Frontal cortex (tissue), 4 donors: ENCODE results near the gene FREM2. TPM values are rescaled to one million over a fixed set of nuclear protein-coding genes. Genes with fewer than 3 reads are reported as not detected.

Source experiments
- DNase-seq, 2 donors: peaks; one replicate each; pipeline ENCODE4 v3.0.0; 2012; ENCODE audit warnings: low spot score in 2 of 2
- FAIRE-seq: peaks from 2 replicates; lab custom pipeline; 2012; peaks lifted over from hg19 to GRCh38; lab: Jason Lieb, UNC
- total RNA-seq: library from RNA; depleted of rRNA; stranded (reverse); fragments of >200 nt; gene quantifications from one replicate; pipeline ENCODE4 v1.2.3, GENCODE V29; 2014
- donor health status: control.
- donor health status: control.
- donor health status: control.

Gene FREM2
- total RNA-seq, 1 donor from 2014 or later, result 1.6 TPM

DNA sequence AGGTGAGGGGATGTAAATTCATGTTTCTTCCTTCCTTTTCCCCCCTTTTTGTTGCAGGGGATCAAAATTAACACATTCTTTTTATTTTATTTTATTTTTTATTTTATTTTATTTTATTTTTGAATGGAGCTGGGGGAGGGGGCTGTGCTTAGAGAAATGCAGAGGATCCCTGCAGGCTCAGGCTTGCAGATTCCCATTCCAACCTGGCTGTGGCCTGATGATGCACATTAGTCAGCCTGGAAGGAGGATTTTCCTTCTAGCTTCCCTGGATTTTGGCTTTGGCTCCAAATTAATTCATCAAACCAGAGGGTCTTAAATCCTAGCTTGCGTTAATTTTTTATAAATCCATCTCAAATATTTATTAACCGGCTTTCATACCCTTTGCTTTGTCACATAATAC, 67.0 kb downstream of the FREM2 start:
- no peak for DNase-seq

DNA sequence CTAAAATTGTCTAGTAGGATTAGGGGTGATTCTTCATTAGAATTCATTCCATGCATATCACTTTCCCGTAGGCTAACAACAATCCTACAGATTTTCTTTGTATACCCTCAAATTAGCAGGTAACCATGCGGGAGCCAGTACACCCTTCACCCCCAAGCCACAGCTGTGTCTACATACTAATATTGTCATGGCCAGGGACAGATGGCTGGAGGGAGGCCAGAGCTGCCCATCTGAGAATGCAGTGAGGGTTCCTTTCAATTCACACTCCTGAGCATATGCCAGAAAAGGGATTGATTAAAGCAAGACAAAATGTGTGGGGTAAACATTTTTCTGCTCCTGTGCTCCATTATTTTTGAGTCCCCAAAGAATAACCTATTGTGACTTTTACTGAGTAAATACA, 68.9 kb downstream of the FREM2 start:
- FAIRE-seq (no peak), DNase-seq (no peak)

More for the DNA sequence above, 67.0 kb downstream of the FREM2 start:
- no peak for FAIRE-seq

DNA sequence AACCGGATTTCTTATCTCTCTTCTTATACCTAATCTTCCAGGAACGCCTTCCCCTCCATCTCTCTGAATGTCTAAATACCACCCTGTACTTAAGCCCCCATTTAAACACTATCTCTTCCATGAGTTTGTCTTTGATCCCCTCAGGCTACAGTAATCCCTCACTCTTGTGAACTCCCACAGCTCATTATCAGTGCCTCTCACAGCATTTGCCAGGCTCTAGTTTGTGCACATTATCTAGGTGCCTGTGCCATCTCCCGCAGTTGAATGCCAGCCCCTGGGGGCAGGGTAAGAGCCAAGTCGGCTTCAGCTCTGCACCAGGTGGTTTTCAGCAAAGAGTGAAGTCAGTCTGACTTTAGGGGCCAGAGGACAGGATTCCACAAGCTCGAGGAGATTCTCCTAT, 71.4 kb downstream of the FREM2 start:
- FAIRE-seq (no peak), DNase-seq (no peak)

DNA sequence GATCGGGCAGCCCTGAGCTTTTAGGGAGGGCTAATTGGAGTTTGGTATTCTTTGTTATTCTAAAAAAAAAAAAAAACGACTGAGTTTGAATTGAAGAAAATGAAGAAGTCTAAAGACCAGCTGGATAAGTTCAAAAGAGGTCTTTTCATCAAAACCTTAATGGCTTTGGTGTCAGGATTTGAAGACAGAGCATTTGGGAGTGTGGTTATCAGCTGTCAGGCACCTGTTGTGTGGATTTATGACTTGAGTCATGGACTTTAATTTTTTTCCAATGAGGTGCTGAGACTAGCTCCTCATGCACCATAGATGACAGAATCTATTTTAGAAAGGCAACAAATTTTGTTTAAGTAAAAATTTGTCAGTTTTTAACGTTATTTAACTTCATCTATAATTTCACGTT, 72.5 kb downstream of the FREM2 start:
- FAIRE-seq, result no peak
- no peak for DNase-seq

DNA sequence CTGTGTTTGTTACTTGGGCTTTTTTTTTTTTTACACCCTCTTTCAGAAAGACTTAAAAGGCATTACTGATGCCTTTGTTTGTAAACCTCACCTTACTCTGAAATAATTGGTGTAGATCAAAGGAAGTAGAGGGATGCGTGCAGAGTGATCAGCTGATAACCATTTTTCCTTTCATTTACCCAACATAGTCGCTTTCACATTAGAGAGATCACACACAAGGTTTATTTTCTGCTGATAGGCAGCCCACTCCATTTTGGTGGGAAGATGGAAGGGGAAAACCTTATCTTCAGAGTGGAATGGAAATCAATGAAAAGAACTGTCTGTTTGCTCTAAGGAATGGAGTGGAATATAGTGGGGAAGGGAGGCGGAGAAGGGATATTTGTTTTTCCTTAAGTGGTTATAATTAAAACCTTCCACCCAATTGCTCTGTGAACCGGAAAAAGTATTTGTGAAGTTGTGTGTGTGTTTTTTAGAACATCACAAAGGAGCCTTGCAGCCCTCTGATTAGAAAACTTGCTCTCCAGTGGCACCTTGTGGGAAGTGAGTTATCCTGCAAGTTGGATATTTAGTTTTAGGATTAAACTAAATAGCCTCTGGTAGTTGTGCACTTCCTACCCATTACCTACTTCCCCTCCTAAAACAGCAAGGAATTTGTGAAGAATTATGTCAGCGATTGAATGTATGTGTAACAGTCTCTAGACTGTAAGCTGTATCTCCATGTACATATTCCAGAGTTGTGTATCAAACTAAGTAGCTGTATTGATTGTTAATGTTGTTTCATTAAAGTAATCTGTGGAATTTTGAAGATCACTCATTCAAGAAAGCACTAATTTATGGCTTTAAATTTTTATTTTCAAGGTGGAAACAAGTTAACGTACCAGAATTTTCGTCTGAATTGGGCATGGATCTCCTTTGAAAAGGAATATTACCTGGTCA, 76.8 kb downstream of the FREM2 start:
- DNase-seq (peak; percentile 6 to 44), FAIRE-seq (no peak)

DNA sequence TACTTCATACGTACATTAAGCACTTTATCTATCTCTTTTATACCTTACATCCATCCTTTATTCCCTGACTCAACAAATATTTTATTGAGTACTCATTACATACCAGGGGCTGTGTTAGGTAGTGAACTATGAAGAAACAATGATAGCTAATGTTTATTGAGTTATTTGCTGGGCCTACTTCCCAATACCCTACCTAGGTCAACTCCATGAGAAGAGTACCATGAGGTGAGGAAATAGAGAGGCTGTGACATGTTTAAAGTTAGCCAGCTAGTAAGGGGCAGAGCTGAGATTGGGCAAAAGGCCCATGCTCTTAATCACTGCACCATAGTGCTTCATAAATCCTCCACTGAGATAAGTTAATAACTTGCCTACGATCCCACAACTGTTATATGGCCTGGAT, 79.9 kb downstream of the FREM2 start:
- no peak for FAIRE-seq
- DNase-seq, result no peak

DNA sequence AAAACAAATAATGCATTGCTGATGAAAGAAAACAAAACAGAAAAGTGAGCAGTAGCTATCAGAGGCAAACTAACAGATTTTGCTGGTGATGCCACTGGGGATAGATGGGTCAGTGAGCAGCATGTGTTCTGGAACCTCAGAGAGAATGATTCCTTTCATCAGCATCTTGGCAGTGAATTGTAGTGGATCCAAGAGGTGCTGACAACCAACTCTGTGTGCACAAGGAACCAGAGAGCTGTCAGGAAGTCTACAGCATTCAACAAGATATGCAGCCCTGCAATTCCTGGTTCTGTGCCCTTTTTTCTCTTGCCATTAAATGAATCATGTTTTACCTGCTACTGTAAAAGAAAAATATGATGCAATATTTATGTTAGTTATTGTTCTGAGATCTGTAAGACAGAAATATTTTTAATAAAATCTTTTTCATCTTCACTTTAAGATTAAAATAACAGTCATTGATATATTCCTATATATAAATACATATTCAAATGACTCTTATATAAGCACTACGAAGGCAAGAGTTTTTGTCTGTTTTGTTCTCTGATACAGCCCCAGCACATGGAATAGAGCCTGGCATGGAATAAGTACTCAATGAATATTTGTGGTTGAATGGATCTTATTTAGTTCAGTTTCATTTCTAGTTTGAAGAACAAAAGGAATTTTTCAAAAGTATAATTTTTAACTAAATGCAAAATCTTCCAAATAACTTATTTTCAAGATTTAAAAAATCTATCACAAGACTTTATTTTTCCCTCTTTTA, 80.8 kb downstream of the FREM2 start:
- FAIRE-seq, result peak; percentile 42
- DNase-seq, result peak; percentile 28 to 44

DNA sequence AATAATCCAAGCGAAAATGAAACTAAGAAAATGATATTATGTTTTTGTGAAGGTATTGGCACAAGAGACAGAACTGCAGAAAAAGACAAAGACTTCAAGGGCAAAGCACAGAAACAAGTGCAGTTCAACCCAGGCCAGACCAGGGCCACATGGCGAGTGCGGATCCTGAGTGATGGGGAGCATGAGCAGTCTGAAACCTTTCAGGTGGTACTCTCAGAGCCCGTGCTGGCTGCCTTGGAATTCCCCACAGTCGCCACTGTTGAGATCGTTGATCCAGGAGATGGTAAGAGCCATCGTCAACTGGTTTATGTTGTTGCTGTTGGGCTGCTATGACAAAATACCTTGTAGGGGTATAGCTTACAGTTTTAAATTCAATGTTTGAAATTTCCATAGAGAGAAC, 82.6 kb downstream of the FREM2 start:
- DNase-seq (no peak), FAIRE-seq (no peak)

DNA sequence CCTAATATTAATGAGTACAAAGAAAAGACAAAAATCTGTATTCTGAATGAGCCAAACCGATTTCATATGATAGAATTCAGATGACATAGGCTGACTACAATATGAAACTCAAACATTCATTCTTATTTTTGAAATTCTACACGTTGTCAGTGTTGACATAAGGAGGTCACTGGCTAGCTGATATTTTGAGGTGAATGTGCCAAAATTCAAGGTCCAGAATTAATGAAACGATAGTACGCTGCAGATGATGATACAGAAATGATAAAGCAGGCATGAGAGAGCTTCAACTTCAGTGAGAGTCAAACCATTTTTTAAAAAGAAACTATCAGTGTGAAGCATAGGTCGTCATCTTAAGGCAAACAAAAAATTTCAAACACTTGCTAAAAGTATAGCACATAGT, 88.2 kb downstream of the FREM2 start:
- DNase-seq (no peak), FAIRE-seq (no peak)

DNA sequence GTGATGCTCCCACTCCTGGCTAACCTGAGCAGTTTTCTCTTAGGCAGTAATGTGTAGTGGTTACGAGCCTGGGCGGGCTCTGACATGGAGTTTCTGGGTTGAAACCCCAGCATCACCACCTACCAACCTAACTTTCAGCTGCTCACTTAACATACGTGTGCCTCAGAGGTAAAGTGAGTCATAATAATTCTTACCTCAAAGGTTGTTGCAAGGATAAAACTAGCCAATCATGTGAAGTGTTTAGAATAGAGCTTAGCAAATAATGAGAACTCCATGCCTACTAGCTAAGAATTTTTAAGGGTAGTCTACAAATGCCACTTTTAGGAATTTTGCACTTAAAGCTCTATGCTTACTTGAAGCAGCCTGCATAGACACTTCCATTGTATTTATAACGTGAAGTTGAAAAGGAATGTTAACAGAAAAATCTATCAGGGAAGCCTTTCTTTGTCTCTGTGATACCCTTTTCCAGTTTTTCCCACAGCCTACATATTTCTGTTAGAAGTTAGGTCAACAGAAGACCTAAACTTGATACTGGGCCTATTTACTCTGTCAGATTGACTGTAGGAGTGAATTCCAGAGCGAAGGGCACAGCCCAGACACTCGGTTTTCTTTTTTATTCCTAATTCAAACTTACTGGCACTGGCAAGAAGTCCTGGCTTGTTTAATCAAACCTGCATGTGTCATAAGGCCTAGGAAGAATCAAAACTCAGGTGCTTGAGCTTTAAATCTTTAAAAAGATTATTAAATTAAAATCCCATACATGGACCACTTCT, 90.7 kb downstream of the FREM2 start:
- no peak for FAIRE-seq
- no peak for DNase-seq

DNA sequence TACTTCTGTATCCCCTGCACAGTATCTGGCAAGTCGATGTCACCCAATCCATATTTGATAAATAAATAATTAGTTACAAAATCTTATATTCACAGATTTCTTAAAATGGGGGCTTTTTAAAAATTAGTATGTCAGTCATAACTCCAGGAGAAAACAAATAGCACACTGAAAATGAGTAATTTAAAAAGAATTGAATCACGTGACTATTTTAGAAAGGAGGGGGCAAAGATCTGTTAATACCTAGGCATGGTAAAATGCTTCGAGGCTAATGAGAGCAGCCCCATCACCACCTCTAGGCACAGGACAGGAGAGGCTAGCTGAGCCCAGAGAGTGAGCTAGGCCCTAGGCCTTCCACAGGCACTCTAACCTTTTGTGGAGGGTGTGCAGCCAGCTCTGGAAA, 94.7 kb downstream of the FREM2 start:
- DNase-seq, result no peak
- FAIRE-seq, result no peak

DNA sequence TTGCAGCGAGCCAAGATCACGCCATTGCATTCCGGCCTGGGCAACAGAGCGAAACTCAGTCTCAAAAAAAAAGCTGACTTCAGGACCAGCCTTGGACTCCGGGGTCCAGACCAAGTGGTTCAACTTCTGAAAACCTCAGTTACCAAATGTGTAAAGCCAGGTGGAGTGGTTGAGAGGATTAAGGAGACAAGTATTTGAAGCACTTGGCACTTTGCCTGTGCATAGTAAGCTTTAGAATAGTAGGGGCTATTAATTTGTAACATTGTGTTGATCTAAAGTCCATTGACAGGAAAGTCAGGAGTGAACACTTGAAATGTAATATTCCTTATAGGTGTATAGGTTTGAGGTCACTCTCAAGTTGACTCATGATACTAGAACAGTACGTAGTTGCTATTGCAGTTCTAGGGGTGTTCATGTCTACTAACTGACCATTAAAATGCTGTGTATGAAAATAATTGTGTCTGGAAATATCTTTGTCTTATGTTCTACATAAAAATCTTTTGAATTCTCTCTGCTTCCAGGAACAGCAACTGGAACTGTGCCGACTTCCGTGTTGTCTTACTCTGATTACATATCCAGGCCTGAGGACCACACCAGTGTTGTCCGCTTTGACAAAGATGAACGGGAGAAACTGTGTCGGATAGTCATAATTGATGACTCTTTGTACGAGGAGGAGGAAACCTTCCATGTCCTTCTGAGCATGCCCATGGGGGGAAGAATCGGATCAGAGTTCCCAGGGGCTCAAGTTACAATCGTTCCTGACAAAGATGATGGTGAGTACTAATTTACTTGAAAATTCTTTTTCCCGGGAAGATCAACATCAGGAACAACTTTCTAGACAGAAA, 97.4 kb downstream of the FREM2 start:
- no peak for FAIRE-seq
- no peak for DNase-seq

DNA sequence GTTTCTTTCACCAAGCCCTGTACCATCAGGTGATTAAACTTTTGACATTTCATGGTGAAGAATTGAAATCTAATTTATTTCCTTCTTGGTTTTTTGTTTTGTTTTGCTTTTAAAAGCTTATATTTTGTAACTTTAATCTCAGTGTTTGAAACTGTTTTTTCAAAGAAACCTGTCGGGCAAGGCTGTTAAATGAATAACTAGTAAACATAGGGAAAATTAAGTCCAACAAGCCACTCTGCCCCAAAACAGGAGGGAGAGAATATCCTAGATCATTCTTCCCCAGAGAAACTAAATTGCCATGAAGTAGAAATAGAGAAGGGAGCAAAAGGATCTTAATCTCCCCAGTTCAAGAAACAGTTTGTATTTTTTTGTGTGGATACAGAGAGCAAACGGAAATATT, 98.2 kb downstream of the FREM2 start:
- no peak for FAIRE-seq
- DNase-seq, result no peak

DNA sequence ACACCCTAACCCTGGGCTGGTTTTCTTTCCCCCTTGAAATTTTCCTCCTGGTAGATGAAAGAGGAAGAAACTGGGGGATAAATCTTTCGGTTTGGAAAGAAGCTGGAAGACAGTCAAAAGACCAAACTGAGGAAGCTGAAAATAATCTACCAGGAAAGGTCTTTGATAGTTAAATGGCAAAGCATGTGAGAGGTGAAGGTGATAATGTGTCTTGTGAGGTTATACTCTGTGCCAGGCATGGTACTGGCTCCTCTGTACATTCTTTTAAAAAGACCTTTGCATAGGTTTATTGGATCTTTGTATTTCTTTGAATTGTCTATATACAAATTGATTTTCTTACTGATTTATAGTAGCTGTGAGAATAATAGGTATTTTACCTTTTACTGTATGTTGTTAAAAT, 98.6 kb downstream of the FREM2 start:
- DNase-seq (no peak), FAIRE-seq (no peak)

DNA sequence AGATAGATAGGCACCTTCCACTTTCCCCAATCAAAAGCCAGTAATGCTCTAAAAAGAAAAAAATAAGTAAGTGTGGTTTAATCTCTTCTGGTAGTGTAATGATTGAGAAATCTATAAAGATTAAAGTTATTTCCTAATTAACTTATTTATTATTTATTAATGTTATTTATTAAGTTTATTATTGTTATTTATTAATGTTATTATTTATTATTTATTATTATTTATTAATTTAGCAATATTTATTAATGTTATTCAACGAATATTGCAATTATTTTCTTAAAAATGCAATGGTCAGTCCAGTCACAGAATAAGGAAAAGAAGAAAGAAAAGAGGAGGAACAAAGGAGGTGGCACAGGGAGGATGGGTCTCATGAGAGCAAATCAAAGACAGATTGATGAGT, 100.7 kb downstream of the FREM2 start:
- FAIRE-seq, result peak; percentile 82
- DNase-seq, result no peak

DNA sequence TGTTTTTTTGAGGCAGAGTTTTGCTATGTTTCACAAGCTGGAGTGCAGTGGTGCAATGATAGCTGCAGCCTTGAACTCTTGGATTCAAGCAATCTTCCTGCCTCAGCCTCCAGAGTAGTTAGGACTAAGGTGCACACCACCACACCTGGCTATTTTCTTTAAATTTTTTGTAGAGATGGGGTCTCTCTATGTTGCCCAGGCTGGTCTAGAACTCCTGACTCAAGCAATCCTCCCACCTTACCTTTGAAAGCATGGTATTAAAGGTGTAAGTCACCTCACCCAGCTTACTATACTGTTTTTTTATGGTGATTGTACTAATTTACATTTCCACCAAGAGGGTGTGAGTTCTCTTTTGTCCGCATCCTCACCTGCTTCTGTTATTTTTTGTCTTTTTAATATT, 110.0 kb downstream of the FREM2 start:
- DNase-seq (no peak), FAIRE-seq (no peak)

DNA sequence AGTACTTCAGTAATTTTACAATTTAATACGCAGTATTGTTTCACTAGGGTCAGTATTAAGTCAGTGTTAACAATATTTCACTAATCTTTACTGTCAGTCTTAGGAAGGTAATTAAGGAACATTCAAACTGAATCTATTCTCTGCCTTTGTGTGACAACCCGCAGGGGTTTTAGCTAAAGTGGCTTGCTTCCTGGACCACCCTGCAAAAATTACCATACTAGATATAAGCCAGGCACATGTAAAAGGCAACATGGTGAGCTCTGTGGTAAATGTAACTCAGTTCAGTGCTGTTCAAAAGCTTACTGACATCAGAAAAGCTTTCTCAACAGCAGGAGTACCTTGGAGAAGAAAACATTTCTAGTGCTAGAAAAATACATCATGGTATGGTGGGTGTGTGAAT, 116.7 kb downstream of the FREM2 start:
- FAIRE-seq (no peak), DNase-seq (no peak)

DNA sequence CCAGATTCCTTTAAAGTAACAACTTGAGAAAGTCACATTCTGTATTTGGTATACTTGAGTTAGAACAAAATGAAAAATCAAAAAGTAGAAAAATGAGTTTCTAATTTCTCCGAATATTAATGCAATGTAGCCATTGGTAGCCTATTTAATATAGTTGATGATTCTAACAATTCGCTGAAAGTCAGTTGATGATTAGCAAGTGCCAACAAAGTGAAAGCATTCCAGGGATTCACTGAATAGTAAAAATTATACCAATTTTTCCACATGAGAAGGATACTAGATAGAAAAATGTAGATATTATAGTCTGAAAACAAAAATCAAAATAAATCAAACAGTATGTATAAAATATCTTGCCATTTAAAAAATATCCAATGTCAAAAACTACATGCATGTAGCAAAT, 117.2 kb downstream of the FREM2 start:
- FAIRE-seq (no peak), DNase-seq (no peak)

DNA sequence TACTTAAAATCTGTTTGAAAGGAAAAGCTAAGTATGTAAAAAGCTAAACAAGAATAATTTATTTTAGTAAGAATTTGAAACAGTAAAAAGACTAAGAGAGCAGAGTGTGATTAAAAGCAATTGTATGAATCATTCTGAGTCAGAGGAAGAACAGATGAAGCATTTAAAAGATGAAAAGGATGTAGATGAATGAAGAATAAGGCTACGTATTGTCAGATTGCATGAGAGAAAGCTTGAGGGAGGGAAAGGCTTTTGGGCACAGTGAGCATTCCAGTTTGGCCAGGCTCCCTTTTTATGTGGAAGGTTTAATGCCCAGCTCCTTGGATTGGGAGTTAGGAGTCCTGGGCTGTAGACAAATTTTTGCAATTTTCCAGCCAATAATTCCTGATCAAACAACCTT, 117.7 kb downstream of the FREM2 start:
- DNase-seq (peak in 1 of 2 donors; percentile 6), FAIRE-seq (no peak)

DNA sequence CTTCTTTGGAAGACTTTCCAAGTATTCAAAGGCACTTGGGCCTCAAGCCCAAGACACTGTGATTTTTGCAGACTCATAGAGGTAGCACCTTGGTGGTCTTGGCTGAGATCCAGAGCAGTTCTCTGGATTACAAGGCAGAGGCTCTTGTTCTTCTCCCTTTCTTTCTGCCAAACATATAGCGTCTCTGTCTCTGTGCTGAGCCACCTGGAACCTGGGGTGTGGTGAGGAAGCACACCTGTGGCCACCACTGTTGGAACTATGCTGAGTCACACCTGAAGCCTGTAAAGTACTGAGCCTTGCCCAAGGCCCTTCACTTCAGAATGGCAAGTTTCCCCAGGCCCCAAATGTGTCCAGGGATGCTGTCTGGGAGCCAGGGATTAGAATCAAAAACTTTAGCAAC, 127.5 kb downstream of the FREM2 start:
- FAIRE-seq (no peak), DNase-seq (no peak)
